ENCODE results near the gene MUC13. TPM values are rescaled to one million over a fixed set of nuclear protein-coding genes. Genes with fewer than 3 reads are reported as not detected.

The MUC13 gene
- total RNA-seq (not detected), polyA plus RNA-seq (not detected), total RNA-seq (0 to 0.29 (median 0) reads per million in 6 experiments)

- ATAC-seq (no peak), DNase-seq (no peak)
- Mint-ChIP-seq H3K27ac (no peak within 1 kb of the TSS), H3K4me3 (no peak within 1 kb of the TSS), H3K36me3 (peaks cover 0 to 2% (median 0%) of the 10 kb centered on the region in 3 donors), H3K27me3 (peaks cover 3 to 16% (median 5%) of the 10 kb centered on the region in 5 donors), H3K9me3 (peaks cover 0 to 3% (median 0%) of the 10 kb centered on the region in 9 donors), H3K4me1 (no peaks in the 10 kb centered on the region)
- POLR2A ChIA-PET, result no interaction called here
These were observed at the start of gene MUC13 for GRCh38 chr3:124934577-124934976. MUC13 (minus strand) TSS chr3:124934751; CDS start chr3:124934712, 39 bp downstream.

- Mint-ChIP-seq H3K27me3 (no peaks in the 10 kb centered on the region), H3K36me3 (peaks cover 0 to 50% (median 13%) of the 10 kb centered on the region in 3 donors), H3K9me3 (no peaks in the 10 kb centered on the region), H3K4me1 (peaks cover 0 to 5% (median 1%) of the 10 kb centered on the region in 4 donors), H3K27ac (no peak overlapping the region), H3K4me3 (no peak overlapping the region)
- ATAC-seq, result no peak
- POLR2A ChIA-PET, result no interaction called here
- DNase-seq, result no peak
These were observed 48.3 kb upstream of the MUC13 start for GRCh38 chr3:124982855-124983254.

GRCh38 chr3:124981472-124981871 is 46.9 kb upstream of the MUC13 start:
- Mint-ChIP-seq H3K9me3 (no peaks in the 10 kb centered on the region), H3K4me3 (no peak overlapping the region), H3K4me1 (peaks cover 0 to 5% (median 2%) of the 10 kb centered on the region in 4 donors), H3K36me3 (peaks cover 0 to 59% (median 20%) of the 10 kb centered on the region in 3 donors), H3K27ac (no peak overlapping the region), H3K27me3 (no peaks in the 10 kb centered on the region)
- POLR2A ChIA-PET, result no interaction called here
- DNase-seq (no peak), ATAC-seq (no peak)

- peaks cover 0 to 64% (median 20%) of the 10 kb centered on the region in 3 donors for H3K36me3 Mint-ChIP-seq
- POLR2A ChIA-PET, result no interaction called here
These were observed 44.1 kb upstream of the MUC13 start for GRCh38 chr3:124978627-124979026.

GRCh38 chr3:124976383-124976782 is 41.8 kb upstream of the MUC13 start:
- H3K27ac Mint-ChIP-seq, result no peak overlapping the region
- no peak overlapping the region for H3K4me3 Mint-ChIP-seq
- POLR2A ChIA-PET, result no interaction called here
- no peak for DNase-seq
- H3K4me1 Mint-ChIP-seq, result peaks cover 0 to 1% (median 0%) of the 10 kb centered on the region in 4 donors
- no peaks in the 10 kb centered on the region for H3K27me3 Mint-ChIP-seq
- no peak for ATAC-seq
- H3K36me3 Mint-ChIP-seq, result peaks cover 0 to 72% (median 25%) of the 10 kb centered on the region in 3 donors
- no peaks in the 10 kb centered on the region for H3K9me3 Mint-ChIP-seq

More at GRCh38 chr3:124978627-124979026, 44.1 kb upstream of the MUC13 start:
- Mint-ChIP-seq H3K4me1 (peaks cover 0 to 1% (median under 1%) of the 10 kb centered on the region in 4 donors), H3K9me3 (no peaks in the 10 kb centered on the region), H3K27ac (no peak overlapping the region), H3K4me3 (no peak overlapping the region), H3K27me3 (no peaks in the 10 kb centered on the region)
- no peak for ATAC-seq
- no peak for DNase-seq

GRCh38 chr3:124974691-124975090 is 40.1 kb upstream of the MUC13 start:
- H3K9me3 Mint-ChIP-seq, result no peaks in the 10 kb centered on the region
- DNase-seq (no peak), ATAC-seq (no peak)
- peaks cover 0 to 1% (median 0%) of the 10 kb centered on the region in 4 donors for H3K4me1 Mint-ChIP-seq
- H3K27ac Mint-ChIP-seq, result peak overlapping the region in 2 of 10 donors; percentile 22
- peaks cover 7 to 82% (median 33%) of the 10 kb centered on the region in 3 donors for H3K36me3 Mint-ChIP-seq
- H3K27me3 Mint-ChIP-seq, result no peaks in the 10 kb centered on the region
- H3K4me3 Mint-ChIP-seq, result no peak overlapping the region
- POLR2A ChIA-PET, result no interaction called here

GRCh38 chr3:124973290-124973689 is 38.7 kb upstream of the MUC13 start:
- H3K4me3 Mint-ChIP-seq, result no peak overlapping the region
- peaks cover 7 to 88% (median 35%) of the 10 kb centered on the region in 3 donors for H3K36me3 Mint-ChIP-seq
- ATAC-seq (no peak), DNase-seq (no peak)
- H3K4me1 Mint-ChIP-seq, result peaks cover 0 to 1% (median 0%) of the 10 kb centered on the region in 4 donors
- H3K27me3 Mint-ChIP-seq, result no peaks in the 10 kb centered on the region
- no peaks in the 10 kb centered on the region for H3K9me3 Mint-ChIP-seq
- H3K27ac Mint-ChIP-seq, result no peak overlapping the region
- POLR2A ChIA-PET, result no interaction called here

GRCh38 chr3:124972457-124972856 is 37.9 kb upstream of the MUC13 start:
- Mint-ChIP-seq H3K4me3 (no peak overlapping the region), H3K4me1 (peaks cover 0 to 1% (median 0%) of the 10 kb centered on the region in 4 donors), H3K27ac (peak overlapping the region in 1 of 10 donors; percentile 47), H3K9me3 (no peaks in the 10 kb centered on the region), H3K36me3 (peaks cover 7 to 84% (median 32%) of the 10 kb centered on the region in 3 donors), H3K27me3 (no peaks in the 10 kb centered on the region)
- DNase-seq, result no peak
- POLR2A ChIA-PET, result no interaction called here
- no peak for ATAC-seq

GRCh38 chr3:124969963-124970722 is 35.6 kb upstream of the MUC13 start:
- Mint-ChIP-seq H3K36me3 (peaks cover 7 to 63% (median 26%) of the 10 kb centered on the region in 3 donors), H3K27me3 (no peaks in the 10 kb centered on the region), H3K9me3 (no peaks in the 10 kb centered on the region), H3K27ac (peak overlapping the region in 4 of 10 donors; percentile 7 to 51 (median 20)), H3K4me3 (no peak overlapping the region), H3K4me1 (peaks cover 0 to 2% (median 0%) of the 10 kb centered on the region in 4 donors)
- POLR2A ChIA-PET, result no interaction called here
- DNase-seq (no peak), ATAC-seq (no peak)

GRCh38 chr3:124969190-124969589 is 34.6 kb upstream of the MUC13 start:
- ATAC-seq (no peak), DNase-seq (no peak)
- POLR2A ChIA-PET, result no interaction called here
- Mint-ChIP-seq H3K4me3 (no peak overlapping the region), H3K27ac (peak overlapping the region in 1 of 10 donors; percentile 24), H3K27me3 (no peaks in the 10 kb centered on the region), H3K36me3 (peaks cover 7 to 55% (median 26%) of the 10 kb centered on the region in 3 donors), H3K9me3 (no peaks in the 10 kb centered on the region), H3K4me1 (peaks cover 0 to 2% (median 0%) of the 10 kb centered on the region in 4 donors)

GRCh38 chr3:124967964-124968363 is 33.4 kb upstream of the MUC13 start:
- POLR2A ChIA-PET, result no interaction called here
- Mint-ChIP-seq H3K27me3 (no peaks in the 10 kb centered on the region), H3K9me3 (no peaks in the 10 kb centered on the region), H3K4me1 (peaks cover 0 to 2% (median 0%) of the 10 kb centered on the region in 4 donors), H3K4me3 (no peak overlapping the region), H3K27ac (no peak overlapping the region), H3K36me3 (peaks cover 7 to 44% (median 18%) of the 10 kb centered on the region in 3 donors)
- DNase-seq (no peak), ATAC-seq (no peak)

GRCh38 chr3:124966521-124967445 is 32.2 kb upstream of the MUC13 start:
- no peaks in the 10 kb centered on the region for H3K27me3 Mint-ChIP-seq
- POLR2A ChIA-PET, result no interaction called here
- H3K36me3 Mint-ChIP-seq, result peaks cover 7 to 33% (median 15%) of the 10 kb centered on the region in 3 donors
- H3K9me3 Mint-ChIP-seq, result no peaks in the 10 kb centered on the region
- no peak overlapping the region for H3K4me3 Mint-ChIP-seq
- H3K27ac Mint-ChIP-seq, result no peak overlapping the region
- DNase-seq (no peak), ATAC-seq (no peak)
- H3K4me1 Mint-ChIP-seq, result peaks cover 0 to 2% (median 0%) of the 10 kb centered on the region in 4 donors

GRCh38 chr3:124965413-124965812 is 30.9 kb upstream of the MUC13 start:
- Mint-ChIP-seq H3K4me3 (no peak overlapping the region), H3K27ac (peak overlapping the region in 1 of 10 donors; percentile 50), H3K27me3 (no peaks in the 10 kb centered on the region), H3K4me1 (peaks cover 0 to 2% (median 0%) of the 10 kb centered on the region in 4 donors), H3K36me3 (peaks cover 4 to 21% (median 10%) of the 10 kb centered on the region in 3 donors), H3K9me3 (no peaks in the 10 kb centered on the region)
- POLR2A ChIA-PET, result no interaction called here
- ATAC-seq (no peak), DNase-seq (no peak)

Measured in naive thymus-derived CD8-positive, alpha-beta T cell (primary cell).